ENCODE data around the gene MTHFR. TPM values are rescaled to one million over a fixed set of nuclear protein-coding genes. Genes with fewer than 3 reads are reported as not detected.
A peak's percentile ranks its signal among the peaks of the same experiment; 100 is the strongest.
"Not testable (repeated sequence)": the region's sequence is repeated elsewhere in the genome, so short reads cannot be mapped to it uniquely, and the experiment has no call there.

Gene MTHFR
- polyA plus RNA-seq, 3 donors = 8.2 to 16.1 (median 14.0) TPM

DNA sequence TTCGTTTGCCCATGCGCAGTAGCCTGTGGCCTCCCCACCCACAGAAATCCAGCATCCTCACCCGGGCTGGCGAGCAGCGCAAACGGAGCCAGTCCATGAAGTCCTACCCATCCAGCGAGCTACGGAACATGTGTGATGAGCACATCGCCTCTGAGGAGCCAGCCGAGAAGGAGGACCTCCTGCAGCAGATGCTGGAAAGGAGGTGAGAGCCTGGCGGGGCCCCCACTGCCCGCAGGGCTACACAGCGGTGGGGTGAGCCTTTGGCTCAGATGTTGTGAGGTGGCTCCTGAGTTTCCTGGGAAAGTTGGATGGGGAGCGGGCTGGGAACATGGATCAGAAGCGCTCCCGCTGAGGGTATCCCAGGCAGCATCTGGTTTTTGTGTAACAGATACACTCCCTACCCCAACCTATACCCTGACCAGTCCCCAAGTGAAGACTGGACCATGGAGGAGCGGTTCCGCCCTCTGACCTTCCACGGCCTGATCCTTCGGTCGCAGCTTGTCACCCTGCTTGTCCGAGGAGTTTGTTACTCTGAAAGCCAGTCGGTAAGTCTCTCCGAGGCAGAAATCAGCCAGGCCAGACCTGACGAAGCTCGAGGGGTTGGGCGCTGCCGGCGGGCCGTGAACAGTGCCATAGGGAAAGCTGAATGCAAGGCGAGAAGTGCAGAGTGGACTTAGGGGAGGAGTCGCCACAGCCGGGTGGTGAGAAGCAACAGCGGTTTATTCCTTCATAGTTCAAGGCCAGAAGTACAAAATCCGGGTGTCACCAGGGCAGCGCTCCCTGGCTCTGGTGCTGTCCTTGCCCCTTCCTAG, 31.4 kb upstream of the MTHFR start:
- H3K27ac ChIP-seq (ENCODE audit: low read depth, low read length) = no peak overlapping the region
- 89 to 91% (median 90%) methylated on average over 36 of the region's 36 CpGs for WGBS, 3 donors

DNA sequence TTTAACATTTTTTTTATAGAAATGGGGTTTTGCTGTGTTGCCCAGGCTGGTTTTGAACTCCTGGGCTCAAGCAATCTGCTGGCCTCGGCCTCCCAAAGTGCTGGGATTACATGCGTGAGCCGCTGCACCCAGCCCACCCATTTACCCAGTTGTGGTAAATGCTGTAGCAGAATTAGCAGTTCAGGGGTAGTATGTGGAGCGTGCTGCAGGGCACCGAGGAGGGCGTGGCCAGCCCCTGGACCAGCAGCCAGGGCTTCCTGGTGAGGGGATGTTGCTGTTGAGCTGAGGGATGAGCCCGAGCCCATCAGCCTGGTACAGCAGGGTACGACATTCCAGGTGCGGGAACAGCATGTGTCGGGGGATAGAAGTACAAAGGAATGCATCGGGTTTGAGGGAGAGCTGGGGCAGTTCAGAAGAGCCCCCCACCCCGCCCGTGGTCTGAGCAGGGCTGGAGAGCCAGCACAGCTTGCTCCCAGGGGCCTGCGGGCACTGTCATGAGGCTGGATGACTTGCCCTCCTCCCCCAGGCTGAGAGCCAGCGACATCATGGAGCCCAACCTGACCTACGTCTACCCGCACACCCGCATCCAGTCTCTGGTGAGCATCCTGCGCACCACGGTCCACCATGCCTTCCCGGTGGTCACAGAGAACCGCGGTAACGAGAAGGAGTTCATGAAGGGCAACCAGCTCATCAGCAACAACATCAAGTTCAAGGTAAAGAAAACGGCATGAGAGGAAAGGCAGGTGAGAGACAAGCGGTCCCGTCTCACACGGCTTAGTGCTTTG, 29.9 kb upstream of the MTHFR start:
- H3K27ac ChIP-seq (ENCODE audit: low read depth, low read length) = no peak overlapping the region
- 93 to 94% (median 94%) methylated on average over 28 of the region's 28 CpGs for WGBS, 3 donors

DNA sequence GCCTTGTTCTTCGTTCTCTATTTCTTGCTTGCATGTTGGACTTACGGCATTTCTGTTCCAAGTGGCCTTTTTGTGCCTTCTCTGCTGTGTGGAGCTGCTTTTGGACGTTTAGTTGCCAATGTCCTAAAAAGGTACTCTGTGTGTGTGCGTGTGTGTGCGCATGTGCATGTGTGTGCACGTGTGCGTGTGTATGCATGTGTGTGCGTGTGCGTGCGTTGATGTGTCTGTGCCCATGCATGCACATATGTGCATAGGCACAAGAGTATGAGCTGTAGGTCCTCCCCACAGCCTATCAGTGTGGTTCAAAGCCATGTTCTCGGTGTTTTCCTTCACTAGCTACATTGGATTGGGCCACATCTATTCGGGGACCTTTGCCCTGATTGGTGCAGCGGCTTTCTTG, 28.1 kb upstream of the MTHFR start:
- 93 to 95% (median 94%) methylated on average over 13 of the region's 13 CpGs for WGBS, 3 donors

DNA sequence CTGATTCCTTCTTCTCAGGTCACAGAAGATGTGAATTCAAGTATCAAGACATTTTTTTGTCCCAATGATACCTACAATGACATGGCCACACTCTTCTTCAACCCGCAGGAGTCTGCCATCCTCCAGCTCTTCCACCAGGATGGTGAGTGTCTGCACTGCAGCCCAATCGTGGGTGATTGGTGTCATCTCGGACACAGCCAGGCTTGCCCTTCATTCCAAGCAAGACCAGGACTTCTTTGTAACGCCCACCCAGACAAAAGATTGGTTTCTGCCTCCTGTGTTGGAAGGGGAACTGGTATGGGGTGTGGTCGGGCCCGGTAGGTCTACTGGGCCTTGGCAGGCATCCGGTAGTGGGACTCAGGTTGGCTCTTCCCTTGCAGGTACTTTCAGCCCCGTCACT, 27.7 kb upstream of the MTHFR start:
- 92 to 94% (median 93%) methylated on average over 8 of the region's 8 CpGs for WGBS, 3 donors
- no peak overlapping the region for H3K27ac ChIP-seq (ENCODE audit: low read depth, low read length)

More for the DNA sequence above, 28.1 kb upstream of the MTHFR start:
- H3K27ac ChIP-seq (ENCODE audit: low read depth, low read length) = no peak overlapping the region

DNA sequence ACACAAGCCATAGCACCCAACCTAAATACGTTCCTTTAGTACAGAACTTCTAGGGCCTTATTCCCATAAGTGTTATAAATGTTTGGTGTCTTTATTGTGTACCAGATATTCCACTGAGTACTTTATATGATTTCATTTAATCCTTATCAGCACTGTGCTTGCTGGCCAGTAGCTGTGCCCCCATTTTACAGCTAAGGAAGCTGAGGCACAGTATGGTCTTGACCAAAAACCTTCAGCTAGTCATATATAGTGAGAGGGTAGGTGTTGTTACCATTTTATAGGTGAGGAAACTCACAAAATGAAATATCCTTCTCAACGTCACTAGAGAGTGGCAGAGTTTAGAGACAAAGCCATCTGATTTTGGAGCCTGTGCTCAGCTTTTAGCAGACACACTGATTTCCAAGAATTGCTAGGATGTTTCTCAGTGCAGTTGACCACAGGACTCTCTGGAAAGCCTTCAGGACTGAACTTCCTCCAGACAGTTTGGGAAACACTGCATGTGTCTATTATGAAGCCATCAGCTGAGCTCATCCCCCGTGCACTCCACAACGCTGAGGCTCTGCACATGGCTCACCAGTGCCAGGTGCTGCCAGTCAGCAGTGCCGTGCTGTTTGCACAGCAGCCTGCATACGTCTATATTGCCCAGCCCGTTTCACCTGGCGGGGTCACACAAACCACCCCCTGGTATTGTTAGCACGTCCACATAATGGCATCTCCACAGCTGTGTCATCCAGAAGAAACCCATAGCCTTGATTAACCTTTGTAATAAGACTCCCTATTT, 26.4 kb upstream of the MTHFR start:
- 48 to 87% (median 78%) methylated on average over 9 of the region's 9 CpGs for WGBS, 3 donors
- no peak overlapping the region for H3K27ac ChIP-seq (ENCODE audit: low read depth, low read length)

DNA sequence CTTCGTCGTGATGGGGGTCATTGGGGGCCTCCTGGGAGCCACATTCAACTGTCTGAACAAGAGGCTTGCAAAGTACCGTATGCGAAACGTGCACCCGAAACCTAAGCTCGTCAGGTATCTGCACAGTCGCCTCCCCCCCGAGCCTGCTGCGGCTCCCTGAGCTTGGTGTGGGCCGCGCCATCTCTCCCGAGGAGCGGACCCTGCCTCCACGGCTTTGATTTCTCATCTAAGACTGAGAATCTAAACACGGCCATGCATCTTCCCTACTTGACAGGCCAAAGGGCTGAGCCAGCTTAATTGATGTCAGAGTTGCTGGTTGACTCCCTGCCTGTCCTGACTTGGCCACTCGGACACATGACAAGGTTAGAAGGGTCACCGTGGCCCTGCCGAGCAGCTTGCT, 22.7 kb upstream of the MTHFR start:
- 89 to 91% (median 91%) methylated on average over 19 of the region's 19 CpGs for WGBS, 3 donors
- no peak overlapping the region for H3K27ac ChIP-seq (ENCODE audit: low read depth, low read length)

DNA sequence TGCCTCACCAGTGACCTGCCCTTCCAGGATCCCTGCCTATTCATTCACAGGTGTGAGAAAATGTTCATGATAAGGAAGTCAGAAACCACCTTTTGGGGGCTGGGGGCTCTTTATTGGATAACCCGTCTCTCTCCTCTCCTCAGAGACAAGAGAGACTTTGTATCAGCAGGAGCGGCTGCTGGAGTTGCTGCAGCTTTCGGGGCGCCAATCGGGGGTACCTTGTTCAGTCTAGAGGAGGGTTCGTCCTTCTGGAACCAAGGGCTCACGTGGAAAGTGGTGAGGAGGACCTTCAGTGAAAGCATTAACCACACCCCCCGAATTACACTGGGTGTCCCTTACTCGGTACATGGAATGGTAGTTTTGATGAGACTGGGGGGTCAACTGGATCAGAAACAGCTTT, 21.2 kb upstream of the MTHFR start:
- 94 to 98% (median 95%) methylated on average over 9 of the region's 9 CpGs for WGBS, 3 donors
- H3K27ac ChIP-seq (ENCODE audit: low read depth, low read length) = no peak overlapping the region

DNA sequence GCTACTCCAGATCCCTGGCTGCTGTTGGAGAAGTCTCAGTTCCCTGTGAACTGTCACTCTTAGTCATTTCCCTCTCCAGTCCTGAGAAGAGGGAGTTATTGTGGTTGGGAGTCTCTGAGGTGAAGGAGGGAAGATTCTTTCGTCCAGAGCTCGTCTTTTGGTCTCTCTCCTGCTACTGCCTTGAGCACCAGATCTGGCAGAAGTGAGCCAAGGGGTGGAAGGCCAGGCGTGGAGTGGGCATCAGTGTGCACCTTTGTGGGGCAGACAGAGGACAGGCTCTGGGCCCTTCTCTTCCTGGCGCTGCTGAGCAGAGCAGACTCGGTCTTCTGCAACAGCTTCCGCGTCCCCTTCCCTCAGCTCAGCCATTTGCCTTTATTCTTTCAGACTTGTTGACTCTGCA, 19.4 kb upstream of the MTHFR start:
- WGBS, 3 donors = 87 to 91% (median 91%) methylated on average over 6 to 7 of the region's 7 CpGs

DNA sequence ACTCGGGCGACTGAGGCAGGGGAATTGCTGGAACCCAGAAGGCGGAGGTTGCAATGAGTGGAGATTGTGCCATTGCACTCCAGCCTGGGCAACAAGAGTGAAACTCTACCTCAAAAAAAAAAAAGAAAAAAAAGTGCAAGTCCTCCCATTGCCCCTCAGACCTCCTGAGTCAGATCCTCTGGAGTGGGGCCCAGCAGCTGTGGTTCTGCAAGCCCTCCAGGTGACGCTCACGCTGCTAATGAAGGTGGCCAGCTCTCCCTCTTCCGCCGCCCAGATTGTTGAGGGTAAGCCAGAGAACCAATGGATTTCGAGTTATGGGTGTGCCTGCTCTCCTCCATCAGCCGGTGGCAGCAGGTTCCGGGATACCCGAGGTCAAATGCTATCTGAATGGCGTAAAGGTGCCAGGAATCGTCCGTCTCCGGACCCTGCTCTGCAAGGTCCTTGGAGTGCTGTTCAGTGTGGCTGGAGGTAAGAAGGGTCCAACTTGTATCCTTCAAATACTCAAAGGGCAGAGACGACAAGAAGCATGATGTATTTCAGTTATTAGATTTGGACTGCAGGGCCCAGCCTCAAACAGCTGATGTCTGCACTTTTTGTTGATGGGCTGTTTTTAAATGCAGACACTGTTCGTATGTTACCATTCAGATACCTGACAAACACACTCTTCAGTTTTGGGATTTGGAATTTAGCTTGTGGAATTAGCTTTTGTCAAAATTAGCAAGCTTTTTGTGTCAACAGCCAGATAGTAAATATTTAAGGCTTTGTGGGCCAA, 17.8 kb upstream of the MTHFR start:
- 83 to 92% (median 91%) methylated on average over 17 of the region's 17 CpGs for WGBS, 3 donors
- H3K27ac ChIP-seq (ENCODE audit: low read depth, low read length) = no peak overlapping the region

More for the DNA sequence above, 19.4 kb upstream of the MTHFR start:
- no peak overlapping the region for H3K27ac ChIP-seq (ENCODE audit: low read depth, low read length)

DNA sequence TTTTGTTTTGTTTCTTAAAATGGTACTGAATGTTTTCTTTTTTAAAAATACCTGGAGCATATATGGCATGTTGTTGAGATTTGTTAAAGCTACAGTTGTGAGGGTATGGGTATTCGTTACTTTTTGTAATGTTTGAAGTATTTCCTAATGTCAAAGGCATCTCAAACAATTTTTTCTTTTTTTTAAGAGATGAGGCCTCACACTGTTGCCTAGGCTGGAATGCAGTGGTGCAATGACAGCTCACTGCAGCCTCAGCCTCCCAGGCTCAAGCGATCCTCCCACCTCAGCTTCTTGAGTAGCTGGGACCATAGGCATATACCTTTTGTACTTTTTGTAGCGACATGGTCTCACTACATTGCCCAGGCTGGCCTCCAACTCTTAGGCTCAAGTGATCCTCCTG, 16.3 kb upstream of the MTHFR start:
- no peak overlapping the region for H3K27ac ChIP-seq (ENCODE audit: low read depth, low read length)
- 86 to 89% (median 88%) methylated on average over 3 of the region's 3 CpGs for WGBS, 3 donors

DNA sequence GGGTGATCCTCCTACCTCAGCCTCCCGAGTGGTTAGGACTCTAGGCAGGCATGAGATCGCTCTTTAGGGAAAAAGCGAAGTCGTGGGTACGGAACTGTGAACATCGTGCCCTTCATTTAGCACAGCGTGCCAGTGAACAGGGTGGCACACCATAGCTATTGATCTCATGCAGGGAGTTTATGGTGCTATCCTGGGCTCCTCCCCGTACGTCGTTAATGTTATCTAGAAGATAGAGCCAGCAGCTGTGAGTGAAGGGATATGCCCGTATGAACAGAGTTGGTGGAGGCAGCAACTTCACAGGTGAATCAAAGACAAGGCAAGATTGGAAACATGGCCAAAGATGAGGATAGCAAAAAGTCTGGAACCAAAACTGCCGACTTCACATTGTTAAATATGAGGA, 11.4 kb upstream of the MTHFR start:
- no peak overlapping the region for H3K27ac ChIP-seq (ENCODE audit: low read depth, low read length)
- 92 to 95% (median 94%) methylated on average over 12 of the region's 12 CpGs for WGBS, 3 donors

DNA sequence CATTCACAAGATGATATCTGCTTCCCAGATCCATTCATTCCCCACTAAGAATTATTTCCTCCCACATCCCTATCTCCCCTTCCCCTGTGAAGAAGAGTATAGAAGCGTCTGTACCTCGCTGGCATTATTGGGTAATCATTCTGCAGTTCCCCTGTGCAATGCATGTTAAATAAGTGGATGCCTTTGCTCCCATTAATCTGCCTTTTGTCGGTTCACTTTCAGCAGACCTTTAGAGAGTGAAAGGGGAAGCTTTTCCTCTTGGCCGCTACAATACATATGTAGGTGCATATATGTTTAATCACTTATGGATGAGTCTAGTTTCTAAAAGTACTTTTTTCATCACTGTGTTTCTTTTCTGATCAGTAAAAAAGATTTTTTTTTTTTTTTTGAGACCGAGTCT, 7.3 kb upstream of the MTHFR start:
- no peak overlapping the region for H3K27ac ChIP-seq (ENCODE audit: low read depth, low read length)
- WGBS, 3 donors = 71 to 80% (median 74%) methylated on average over 5 of the region's 5 CpGs

DNA sequence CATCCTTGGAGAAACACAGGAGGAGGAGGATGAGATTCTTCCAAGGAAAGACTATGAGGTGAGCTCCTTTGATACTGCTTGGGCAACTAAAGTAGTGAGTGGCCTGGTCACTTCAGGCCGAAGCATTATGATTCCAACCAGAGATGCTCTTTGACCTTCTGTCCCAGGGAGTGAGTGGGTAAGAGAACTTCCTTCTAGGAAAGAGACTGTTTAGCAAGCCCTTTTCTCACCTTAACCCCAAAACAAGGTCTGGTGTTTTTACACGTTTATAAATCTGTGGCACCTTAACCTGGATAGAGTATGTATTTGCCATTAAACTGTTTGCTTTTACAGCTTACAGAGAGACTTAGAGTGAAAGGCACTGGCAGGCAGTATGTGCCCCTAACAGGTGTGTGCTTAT, 1.4 kb upstream of the MTHFR start:
- 34 to 52% (median 46%) methylated on average over 2 of the region's 2 CpGs for WGBS, 3 donors
- no peak overlapping the region for H3K27ac ChIP-seq (ENCODE audit: low read depth, low read length)

DNA sequence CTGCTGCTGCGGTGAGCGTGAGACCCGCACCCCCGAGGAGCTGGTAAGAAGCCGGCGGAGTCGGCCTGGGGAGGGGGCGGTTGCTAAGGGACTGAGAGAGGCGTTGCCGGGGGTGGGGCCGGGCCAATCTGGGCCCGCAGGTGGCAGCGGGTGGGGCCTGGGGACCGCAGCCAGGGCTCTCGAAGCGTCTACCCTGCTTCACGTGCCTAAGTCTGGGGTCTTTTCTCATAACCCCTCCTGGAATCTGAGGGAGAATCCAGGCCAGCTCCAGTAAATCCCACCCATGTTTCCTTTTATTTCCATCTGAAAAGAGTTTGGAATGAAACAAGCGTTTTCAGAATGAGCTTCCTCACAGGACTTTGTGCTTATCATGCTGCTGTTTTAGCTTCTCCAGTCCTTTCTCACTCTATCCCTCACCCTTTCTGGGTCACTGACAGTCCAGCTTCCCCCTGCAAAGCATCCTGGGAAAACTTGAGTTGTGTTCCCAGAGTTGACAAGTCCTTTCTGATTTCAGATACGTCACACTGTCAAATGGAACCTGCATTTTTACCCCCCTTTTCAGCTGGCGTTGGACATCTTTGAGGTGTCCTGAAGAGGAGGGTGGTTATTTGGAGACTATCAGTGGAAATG, 658 bp upstream of the MTHFR start:
- H3K27ac ChIP-seq (ENCODE audit: low read depth, low read length) = no peak overlapping the region
- 1% methylated on average over 20 of the region's 20 CpGs for WGBS, 3 donors

DNA sequence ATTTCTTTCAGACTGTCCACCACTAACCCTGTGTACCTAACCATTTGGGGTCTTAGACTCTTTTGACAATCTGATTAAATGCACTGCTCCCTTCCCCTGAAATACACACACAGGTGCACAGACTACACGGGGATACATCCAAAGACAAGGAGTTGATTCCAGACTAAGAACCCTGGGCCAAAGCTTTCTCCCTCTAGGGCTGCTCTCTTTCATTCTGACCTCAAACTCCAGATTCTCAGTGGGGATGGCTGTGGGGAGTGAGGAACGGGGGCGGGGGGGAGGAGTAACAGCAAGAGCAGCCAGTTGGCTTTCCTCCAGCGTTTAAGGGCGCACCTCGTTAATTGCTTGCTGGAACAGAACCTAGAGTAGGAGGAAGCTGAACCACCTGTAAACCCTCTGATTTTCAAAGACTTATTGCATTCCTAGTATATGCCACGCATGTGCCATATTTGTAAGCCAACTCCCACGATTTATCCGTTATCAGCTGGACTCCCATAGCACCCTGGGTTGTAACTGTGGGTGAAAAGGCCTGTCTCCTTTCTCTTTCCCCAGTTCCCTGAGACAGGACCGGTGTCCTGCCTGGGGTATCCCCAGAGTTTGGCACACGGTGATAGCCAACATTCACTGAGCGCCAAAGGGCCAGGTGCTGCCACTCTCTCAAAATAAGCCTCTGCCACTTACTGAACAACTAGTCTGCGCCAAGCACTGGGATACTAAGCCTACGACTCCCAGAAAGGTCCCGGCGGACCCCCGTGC, 920 bp downstream of the MTHFR start:
- 1 to 4% (median 4%) methylated on average over 17 of the region's 17 CpGs for WGBS, 3 donors
- H3K27ac ChIP-seq (ENCODE audit: low read depth, low read length) = peak overlapping the region; percentile 92

DNA sequence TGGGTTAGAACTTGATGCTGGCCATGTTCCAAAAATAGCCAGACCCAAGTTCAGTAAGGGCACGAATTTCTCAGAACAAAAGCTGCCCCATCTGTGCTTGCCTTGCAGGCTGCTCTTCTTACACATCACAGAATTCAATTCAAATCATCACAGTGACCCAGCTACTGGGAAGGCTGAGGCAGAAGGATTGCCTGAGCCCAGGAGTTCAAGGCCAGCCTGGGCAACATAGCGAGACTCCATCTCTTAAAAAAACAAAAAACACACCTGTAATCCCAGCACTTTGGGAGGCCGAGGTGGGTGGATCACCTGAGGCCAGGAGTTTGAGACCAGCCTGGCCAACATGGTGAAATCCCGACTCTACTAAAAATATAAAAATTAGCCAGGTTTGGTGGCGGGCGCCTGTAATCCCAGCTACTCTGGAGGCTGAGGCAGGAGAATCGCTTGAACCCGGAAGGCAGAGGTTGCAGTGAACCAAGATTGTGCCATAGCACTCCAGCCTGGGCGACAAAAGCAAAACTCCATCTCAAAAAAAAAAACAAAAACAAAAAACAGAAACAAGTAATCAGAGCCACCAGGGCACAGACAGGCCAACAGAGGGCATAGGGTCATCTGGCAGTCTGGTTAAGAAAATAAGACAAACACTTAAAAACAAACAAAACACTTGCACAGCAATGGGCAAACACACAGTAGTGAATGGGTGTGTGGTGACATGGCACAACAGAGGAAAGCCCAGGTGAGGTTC, 1.7 kb downstream of the MTHFR start:
- not testable (repeated sequence) for H3K27ac ChIP-seq (ENCODE audit: low read depth, low read length)
- 63 to 72% (median 63%) methylated on average over 9 of the region's 9 CpGs for WGBS, 3 donors
